ENCODE data around the gene GPR62. TPM values are rescaled to one million over a fixed set of nuclear protein-coding genes. Genes with fewer than 3 reads are reported as not detected.

Gene GPR62
- total RNA-seq, 6 experiments from 2014 or later, result 0.18 to 0.37 TPM; not detected in 4

DNA sequence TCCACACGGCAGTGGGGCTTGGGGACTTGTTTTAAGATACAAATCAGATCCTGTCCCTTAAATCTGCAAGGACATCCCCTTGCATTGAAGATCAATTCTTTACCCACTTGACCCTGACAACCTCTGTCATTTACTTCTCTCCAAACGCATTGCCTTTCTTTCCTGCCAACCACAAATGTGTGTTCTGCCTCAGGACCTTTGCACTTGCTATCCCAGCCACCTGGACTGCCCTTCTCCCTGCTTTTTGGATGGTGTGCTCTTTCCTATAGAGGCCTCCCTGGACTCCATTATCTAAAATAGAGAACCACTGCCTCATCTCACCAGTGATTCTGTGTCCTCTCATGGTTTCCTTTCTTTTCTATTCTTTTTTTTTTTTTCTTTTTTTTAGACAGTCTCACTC lies 42.0 kb downstream of the GPR62 start:
- H3K4me1 ChIP-seq, result peaks cover 0 to 12% (median 4%) of the 10 kb centered on the region in 4 donors
- H3K4me3 ChIP-seq, result no peak overlapping the region
- peaks cover 0 to 19% (median 8%) of the 10 kb centered on the region in 4 donors for H3K36me3 ChIP-seq
- intact Hi-C loops (cut with DNase I), result no loop called here
- no peak overlapping the region for H3K27ac ChIP-seq
- ATAC-seq (no peak), DNase-seq (no peak)
- no peaks in the 10 kb centered on the region for H3K9me3 ChIP-seq
- TF ChIP-seq POLR2A (IDR thresholded peaks at IDR 0.05) (no peak), CTCF (IDR thresholded peaks at IDR 0.05) (no peak)
- 40% methylated on average over 2 of the region's 2 CpGs for WGBS (ENCODE audit: insufficient coverage, low coverage, low lambda C conversion rate, missing lambda C conversion rate)
- H3K27me3 ChIP-seq, result no peaks in the 10 kb centered on the region

DNA sequence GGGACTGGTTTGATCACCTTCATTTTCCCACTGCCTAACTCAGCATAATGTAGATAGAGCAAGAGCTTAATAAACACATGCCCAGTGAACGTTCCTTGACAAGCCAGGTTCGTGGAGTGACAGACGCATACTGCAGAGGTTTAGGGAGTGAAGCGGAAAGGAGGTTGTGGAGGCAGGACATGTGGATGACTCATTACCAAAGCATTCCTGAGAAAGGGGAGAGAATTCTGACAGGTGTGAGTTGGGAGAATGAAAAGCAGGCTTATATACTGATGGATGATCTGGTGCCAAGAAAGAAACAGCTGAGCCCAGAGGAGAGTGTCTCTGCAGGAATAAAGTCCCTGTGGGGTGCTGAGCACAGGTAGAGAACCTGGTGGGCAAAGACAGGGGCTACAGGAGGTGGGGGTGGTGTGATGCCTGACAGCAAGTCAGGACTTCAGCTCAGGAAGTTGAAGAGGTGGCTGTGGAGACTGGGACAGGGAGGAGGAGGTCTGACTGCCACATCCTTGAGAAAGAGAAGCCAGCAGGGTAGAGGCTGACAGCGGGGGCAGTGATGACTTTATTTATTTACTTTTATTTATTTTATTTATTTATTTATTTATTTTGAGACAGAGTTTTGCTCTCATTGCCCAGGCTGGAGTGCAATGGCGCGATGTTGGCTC lies 42.9 kb downstream of the GPR62 start:
- H3K4me3 ChIP-seq, result no peak overlapping the region
- H3K27ac ChIP-seq, result no peak overlapping the region
- 59% methylated on average over 7 of the region's 7 CpGs for WGBS (ENCODE audit: insufficient coverage, low coverage, low lambda C conversion rate, missing lambda C conversion rate)
- intact Hi-C loops (cut with DNase I), result no loop called here
- no peak for TF ChIP-seq CTCF (IDR thresholded peaks at IDR 0.05)
- TF ChIP-seq POLR2A (IDR thresholded peaks at IDR 0.05), result no peak
- no peaks in the 10 kb centered on the region for H3K27me3 ChIP-seq
- DNase-seq (no peak), ATAC-seq (no peak)
- no peaks in the 10 kb centered on the region for H3K9me3 ChIP-seq
- H3K36me3 ChIP-seq, result peaks cover 0 to 16% (median 8%) of the 10 kb centered on the region in 4 donors
- H3K4me1 ChIP-seq, result peaks cover 0 to 12% (median 4%) of the 10 kb centered on the region in 4 donors

GRCh38 chr3:51998774-51999173 lies 43.6 kb downstream of the GPR62 start:
- DNase-seq (no peak), ATAC-seq (no peak)
- TF ChIP-seq CTCF (IDR thresholded peaks at IDR 0.05), result no peak
- no peak for TF ChIP-seq POLR2A (IDR thresholded peaks at IDR 0.05)
- Histone ChIP-seq H3K4me3 (no peak overlapping the region), H3K36me3 (peaks cover 0 to 11% (median 8%) of the 10 kb centered on the region in 4 donors), H3K4me1 (peaks cover 0 to 12% (median 4%) of the 10 kb centered on the region in 4 donors), H3K9me3 (no peaks in the 10 kb centered on the region), H3K27me3 (no peaks in the 10 kb centered on the region), H3K27ac (no peak overlapping the region)
- WGBS (ENCODE audit: insufficient coverage, low coverage, low lambda C conversion rate, missing lambda C conversion rate), result 90% methylated on average over 3 of the region's 7 CpGs
- intact Hi-C loops (cut with DNase I), result no loop called here

GRCh38 chr3:51999846-52000245 lies 44.7 kb downstream of the GPR62 start:
- Histone ChIP-seq H3K4me1 (peaks cover 0 to 4% (median 2%) of the 10 kb centered on the region in 4 donors), H3K9me3 (no peaks in the 10 kb centered on the region), H3K27ac (no peak overlapping the region), H3K36me3 (peaks cover 0 to 1% (median under 1%) of the 10 kb centered on the region in 4 donors), H3K4me3 (no peak overlapping the region), H3K27me3 (no peaks in the 10 kb centered on the region)
- DNase-seq (no peak), ATAC-seq (no peak)
- TF ChIP-seq POLR2A (IDR thresholded peaks at IDR 0.05) (no peak), CTCF (IDR thresholded peaks at IDR 0.05) (no peak)
- intact Hi-C loops (cut with DNase I), result loop anchor here (2.0 to 5.0 kb wide), 3 partner anchors 122 to 145 kb away; no protein-coding TSS in a partner anchor
- 71% methylated on average over 1 of the region's 2 CpGs for WGBS (ENCODE audit: insufficient coverage, low coverage, low lambda C conversion rate, missing lambda C conversion rate)
